RWPE1 (cell line): ENCODE data around the gene TTYH1.

Experiments
- CTCF ChIA-PET: fragments of 350-600 bp; sonication (Branson Sonifier 250); formaldehyde crosslinking; extraction: SDS; loops from one replicate; lab custom pipeline; 2021; lab: Yijun Ruan, JAX
- POLR2A ChIA-PET: fragments of 400-600 bp; formaldehyde crosslinking; extraction: SDS; loops from one replicate; lab custom pipeline; 2020; ENCODE audit warnings: antibody characterized with exemption; ENCODE audit not compliant: low non-redundant PET; lab: Yijun Ruan, JAX
- DNase-seq: peaks from one replicate; pipeline ENCODE4 v3.0.0; 2012; ENCODE audit warnings: low spot score
- H3K27ac ChIP-seq: fragments of 450-650 bp; 2 replicates; pipeline ENCODE4 v1.5.1; 2017
- CTCF ChIP-seq: fragments of 450-650 bp; conservative IDR thresholded peaks from 2 replicates; pipeline ENCODE4 v1.5.1; 2017; ENCODE audit warnings: low read depth, mild to moderate bottlenecking

The TTYH1 gene

GRCh38 chr19:54455786-54456422, 40.6 kb downstream of the TTYH1 start:
- no peak overlapping the region for H3K27ac ChIP-seq
- no peak for DNase-seq
- ChIA-PET POLR2A (no interaction called here), CTCF (no interaction called here)
- TF ChIP-seq CTCF: no peak

GRCh38 chr19:54456423-54457373, 41.4 kb downstream of the TTYH1 start:
- H3K27ac ChIP-seq: no peak overlapping the region
- DNase-seq: no peak
- TF ChIP-seq CTCF: no peak
- CTCF ChIA-PET: no interaction called here
- POLR2A ChIA-PET: no interaction called here

- CTCF ChIA-PET: no interaction called here
- TF ChIP-seq CTCF: no peak
- POLR2A ChIA-PET: no interaction called here
- DNase-seq: no peak
- H3K27ac ChIP-seq: peak overlapping the region; percentile 33
Measured at GRCh38 chr19:54457773-54458647, 42.7 kb downstream of the TTYH1 start.

GRCh38 chr19:54458648-54459281, 43.5 kb downstream of the TTYH1 start:
- ChIA-PET POLR2A (no interaction called here), CTCF (no interaction called here)

More at GRCh38 chr19:54458648-54459281, 43.5 kb downstream of the TTYH1 start:
- DNase-seq: no peak
- no peak for TF ChIP-seq CTCF
- H3K27ac ChIP-seq: peak overlapping the region; percentile 33
